Chondrocyte (in vitro differentiated cells): ENCODE data around the gene GPR84. TPM values are rescaled to one million over a fixed set of nuclear protein-coding genes. Genes with fewer than 3 reads are reported as not detected.

ENCODE experiments used
- DNase-seq: peaks from one replicate; pipeline ENCODE4 v3.0.0; 2021; ENCODE audit warnings: mixed read lengths, low spot score
- H3K27ac Mint-ChIP-seq: one replicate; pipeline ENCODE4 v1.8.0; 2021; ENCODE audit warnings: mild to moderate bottlenecking, moderate library complexity, mixed read lengths; ENCODE audit not compliant: unreplicated experiment
- H3K27me3 Mint-ChIP-seq: 2 replicates; pipeline ENCODE4 v1.8.0; 2021; ENCODE audit warnings: low read depth, mixed read lengths
- H3K36me3 Mint-ChIP-seq: 2 replicates; pipeline ENCODE4 v1.8.0; 2021; ENCODE audit warnings: low read depth, mixed read lengths
- H3K4me1 Mint-ChIP-seq: 2 replicates; pipeline ENCODE4 v1.8.0; 2021; ENCODE audit warnings: low read depth, mild to moderate bottlenecking, mixed read lengths
- H3K4me3 Mint-ChIP-seq: one replicate; pipeline ENCODE4 v1.8.0; 2021; ENCODE audit warnings: mild to moderate bottlenecking, moderate library complexity, mixed read lengths; ENCODE audit not compliant: unreplicated experiment
- H3K9me3 Mint-ChIP-seq: 2 replicates; pipeline ENCODE4 v1.8.0; 2021; ENCODE audit warnings: low read depth, mixed read lengths
- total RNA-seq: library from RNA; stranded (reverse); gene quantifications from 3 replicates; pipeline ENCODE4 v1.2.1, GENCODE V29; 2021
- TF ChIP-seq, protein P1 (sequence below): fragments of 200-600 bp; sonication (generic); IDR thresholded peaks from 2 replicates; pipeline ENCODE4 v1.5.0; 2021; ENCODE audit warnings: antibody characterized with exemption, mild to moderate bottlenecking, moderate library complexity

GPR84 gene
- total RNA-seq, 1 donor from 2014 or later: not detected

DNA sequence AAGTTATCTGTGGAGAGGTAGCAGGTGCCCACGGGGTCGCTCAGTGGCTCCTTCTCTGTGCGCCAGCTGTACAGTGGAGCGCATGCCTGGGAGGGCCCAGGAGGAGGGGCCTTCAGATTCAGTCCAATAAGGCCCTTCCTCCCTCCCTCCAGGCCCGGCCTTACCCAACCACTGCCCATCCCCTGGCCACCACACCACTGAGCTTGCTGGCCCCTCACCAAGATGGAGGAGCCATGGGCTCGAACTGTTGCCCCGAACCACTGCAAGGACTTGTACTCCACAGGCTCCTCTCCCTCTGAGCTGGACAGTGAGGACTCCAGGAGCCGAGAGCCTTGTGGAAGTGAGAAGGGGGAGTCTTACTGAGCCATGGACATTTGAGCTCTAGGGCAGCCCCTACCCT lies 45.0 kb upstream of the GPR84 start:
- no peaks in the 10 kb centered on the region for H3K9me3 Mint-ChIP-seq
- TF ChIP-seq, protein P1, sequence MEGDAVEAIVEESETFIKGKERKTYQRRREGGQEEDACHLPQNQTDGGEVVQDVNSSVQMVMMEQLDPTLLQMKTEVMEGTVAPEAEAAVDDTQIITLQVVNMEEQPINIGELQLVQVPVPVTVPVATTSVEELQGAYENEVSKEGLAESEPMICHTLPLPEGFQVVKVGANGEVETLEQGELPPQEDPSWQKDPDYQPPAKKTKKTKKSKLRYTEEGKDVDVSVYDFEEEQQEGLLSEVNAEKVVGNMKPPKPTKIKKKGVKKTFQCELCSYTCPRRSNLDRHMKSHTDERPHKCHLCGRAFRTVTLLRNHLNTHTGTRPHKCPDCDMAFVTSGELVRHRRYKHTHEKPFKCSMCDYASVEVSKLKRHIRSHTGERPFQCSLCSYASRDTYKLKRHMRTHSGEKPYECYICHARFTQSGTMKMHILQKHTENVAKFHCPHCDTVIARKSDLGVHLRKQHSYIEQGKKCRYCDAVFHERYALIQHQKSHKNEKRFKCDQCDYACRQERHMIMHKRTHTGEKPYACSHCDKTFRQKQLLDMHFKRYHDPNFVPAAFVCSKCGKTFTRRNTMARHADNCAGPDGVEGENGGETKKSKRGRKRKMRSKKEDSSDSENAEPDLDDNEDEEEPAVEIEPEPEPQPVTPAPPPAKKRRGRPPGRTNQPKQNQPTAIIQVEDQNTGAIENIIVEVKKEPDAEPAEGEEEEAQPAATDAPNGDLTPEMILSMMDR: no peak
- no peak overlapping the region for H3K4me3 Mint-ChIP-seq
- DNase-seq: no peak
- no peaks in the 10 kb centered on the region for H3K27me3 Mint-ChIP-seq
- H3K36me3 Mint-ChIP-seq: peaks cover 22% of the 10 kb centered on the region
- H3K4me1 Mint-ChIP-seq: peaks cover 32% of the 10 kb centered on the region
- no peak overlapping the region for H3K27ac Mint-ChIP-seq

DNA sequence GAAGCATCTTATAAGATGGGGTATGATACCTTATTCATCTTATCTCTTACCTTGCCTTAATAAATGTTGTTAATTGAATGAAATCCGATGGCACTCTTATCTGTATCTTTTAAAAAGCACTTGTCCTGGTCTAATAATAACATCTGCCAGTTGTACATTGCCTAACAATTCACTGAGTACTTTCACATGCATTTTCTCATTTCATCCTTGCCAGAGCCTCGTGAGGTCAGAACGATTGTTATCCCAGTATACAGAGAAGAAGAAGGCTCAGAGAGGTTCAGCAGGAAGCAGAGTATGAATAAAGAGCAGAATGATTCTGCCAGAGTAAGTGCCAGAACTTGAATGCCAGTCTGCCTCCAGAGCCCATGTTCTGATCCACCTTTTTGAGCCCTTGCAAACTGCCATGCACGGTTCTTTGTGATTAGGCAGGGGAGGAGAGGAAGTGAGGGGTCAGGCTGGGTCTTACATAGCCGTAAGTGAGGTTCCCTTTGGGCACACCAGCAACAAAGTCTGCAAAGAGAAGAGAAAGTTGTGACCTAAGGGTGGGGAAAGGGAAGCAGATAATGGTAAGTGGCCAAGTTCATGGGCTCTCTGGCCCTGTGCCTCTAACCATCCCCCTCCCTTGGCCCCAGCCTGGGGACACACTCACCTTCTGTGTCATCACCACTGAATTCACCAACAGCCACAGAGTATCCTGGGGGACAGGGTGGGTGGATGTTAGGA lies 43.1 kb upstream of the GPR84 start:
- no peak overlapping the region for H3K4me3 Mint-ChIP-seq
- H3K9me3 Mint-ChIP-seq: no peaks in the 10 kb centered on the region
- H3K36me3 Mint-ChIP-seq: peaks cover 26% of the 10 kb centered on the region
- no peak overlapping the region for H3K27ac Mint-ChIP-seq
- no peaks in the 10 kb centered on the region for H3K27me3 Mint-ChIP-seq
- TF ChIP-seq, protein P1: no peak
- DNase-seq: no peak
- H3K4me1 Mint-ChIP-seq: peaks cover 13% of the 10 kb centered on the region

DNA sequence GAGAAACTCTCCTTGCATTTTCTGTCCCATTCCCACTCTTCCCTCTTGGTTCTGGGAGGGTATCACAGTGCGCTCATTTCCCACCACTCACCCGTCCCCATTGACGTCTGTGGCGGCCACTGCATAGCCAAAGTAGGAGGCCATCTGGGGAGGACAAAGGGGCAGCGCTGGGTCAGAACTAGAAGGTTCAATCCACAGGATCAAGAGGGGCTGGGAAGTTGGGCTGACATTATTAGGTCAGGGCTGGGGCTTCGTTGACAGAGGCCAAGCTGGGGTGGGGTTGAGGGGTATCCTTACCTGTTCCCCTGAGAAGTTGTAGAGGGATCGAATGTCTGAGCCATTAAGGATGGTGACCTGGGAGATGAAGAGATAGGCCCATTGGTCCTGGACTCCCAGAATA lies 41.3 kb upstream of the GPR84 start:
- Mint-ChIP-seq H3K27ac (no peak overlapping the region), H3K9me3 (no peaks in the 10 kb centered on the region), H3K36me3 (peaks cover 33% of the 10 kb centered on the region), H3K4me1 (no peaks in the 10 kb centered on the region), H3K4me3 (no peak overlapping the region), H3K27me3 (no peaks in the 10 kb centered on the region)
- TF ChIP-seq, protein P1: no peak
- no peak for DNase-seq

DNA sequence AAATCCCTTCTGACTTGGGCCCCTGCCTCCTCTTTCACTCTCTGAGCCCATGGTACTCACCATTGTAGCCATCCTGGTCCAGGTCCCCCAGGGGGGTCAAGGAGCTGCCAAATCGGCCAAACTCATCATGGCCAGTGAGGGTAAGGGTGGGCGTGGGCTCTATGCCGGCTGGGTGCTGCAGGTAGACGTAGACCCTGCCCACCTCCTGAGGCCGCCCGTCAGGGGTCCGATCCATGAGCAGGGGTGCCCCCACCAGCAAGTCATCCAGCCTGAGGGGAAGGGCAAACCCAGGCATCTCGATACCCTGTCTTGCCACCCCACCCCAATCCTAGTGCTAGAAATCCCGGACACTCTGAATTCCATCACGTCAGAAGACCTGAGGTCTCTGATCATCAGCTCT lies 40.8 kb upstream of the GPR84 start:
- no peaks in the 10 kb centered on the region for H3K4me1 Mint-ChIP-seq
- DNase-seq: no peak
- no peaks in the 10 kb centered on the region for H3K9me3 Mint-ChIP-seq
- no peaks in the 10 kb centered on the region for H3K27me3 Mint-ChIP-seq
- no peak overlapping the region for H3K27ac Mint-ChIP-seq
- TF ChIP-seq, protein P1: no peak
- H3K36me3 Mint-ChIP-seq: peaks cover 36% of the 10 kb centered on the region
- no peak overlapping the region for H3K4me3 Mint-ChIP-seq

DNA sequence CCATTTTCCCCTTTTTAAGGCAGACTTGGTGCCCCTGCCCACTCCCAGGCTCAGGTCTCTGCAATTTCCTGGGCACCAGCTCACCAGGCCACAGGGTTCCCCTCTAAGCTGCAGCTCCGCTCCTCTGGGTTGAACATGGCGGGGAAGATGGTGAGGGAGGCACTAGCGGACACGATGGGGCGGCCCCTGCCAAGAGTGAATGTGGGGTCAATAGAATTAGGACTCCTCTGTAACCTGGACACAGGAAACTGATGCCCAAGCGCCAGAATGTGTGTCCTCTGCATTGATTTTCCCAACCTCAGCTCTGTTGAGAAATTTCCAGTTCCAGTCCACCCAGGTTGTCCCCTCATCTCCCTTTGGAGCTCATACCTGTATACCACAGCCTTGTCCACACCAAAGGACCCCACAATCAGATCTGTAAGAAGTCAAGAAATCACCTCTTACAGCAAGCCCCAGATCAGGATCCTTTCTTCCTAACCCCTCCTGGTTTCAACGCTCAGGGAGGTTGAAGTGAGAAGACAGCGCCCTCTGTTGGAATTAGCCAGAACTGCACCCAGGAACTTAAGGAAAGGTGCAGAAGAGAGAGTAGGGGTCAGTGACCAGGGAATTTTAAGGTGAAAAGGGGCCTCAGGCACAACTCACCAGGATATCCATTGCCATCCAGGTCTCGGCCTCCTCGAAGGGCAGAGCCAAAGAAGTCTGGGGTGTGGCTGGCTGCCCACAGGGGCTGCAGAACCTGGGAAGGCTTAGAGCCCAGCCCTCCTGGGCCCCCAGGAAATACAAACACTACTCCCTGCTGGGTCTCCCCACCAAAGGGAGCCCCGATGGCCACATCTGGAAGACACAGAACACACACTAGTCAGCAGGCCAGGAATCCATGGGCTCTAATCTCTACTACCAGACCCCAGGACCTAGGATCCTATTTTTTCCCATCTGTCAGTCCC lies 40.0 kb upstream of the GPR84 start:
- no peaks in the 10 kb centered on the region for H3K9me3 Mint-ChIP-seq
- no peak overlapping the region for H3K4me3 Mint-ChIP-seq
- TF ChIP-seq, protein P1: peak; percentile 95
- H3K27ac Mint-ChIP-seq: no peak overlapping the region
- H3K27me3 Mint-ChIP-seq: no peaks in the 10 kb centered on the region
- H3K36me3 Mint-ChIP-seq: peaks cover 37% of the 10 kb centered on the region
- no peak for DNase-seq
- peaks cover under 1% of the 10 kb centered on the region for H3K4me1 Mint-ChIP-seq
